HG03039 (cell line): ENCODE data around the gene CDHR3.
"Not testable (repeated sequence)": the region's sequence is repeated elsewhere in the genome, so short reads cannot be mapped to it uniquely, and the experiment has no call there.

ENCODE experiments used
- ATAC-seq: cut with Tn5 transposase; IDR thresholded peaks from one replicate; pipeline ENCODE4 v1.9.1; 2021; ENCODE audit warnings: mild to moderate bottlenecking, moderate library complexity; ENCODE audit not compliant: unreplicated experiment

The CDHR3 gene

GRCh38 chr7:105962353-105962752 is 711 bp upstream of the CDHR3 start:
- no peak for ATAC-seq

- ATAC-seq, result no peak
Observed at GRCh38 chr7:105971845-105972244, 8.8 kb downstream of the CDHR3 start.

DNA sequence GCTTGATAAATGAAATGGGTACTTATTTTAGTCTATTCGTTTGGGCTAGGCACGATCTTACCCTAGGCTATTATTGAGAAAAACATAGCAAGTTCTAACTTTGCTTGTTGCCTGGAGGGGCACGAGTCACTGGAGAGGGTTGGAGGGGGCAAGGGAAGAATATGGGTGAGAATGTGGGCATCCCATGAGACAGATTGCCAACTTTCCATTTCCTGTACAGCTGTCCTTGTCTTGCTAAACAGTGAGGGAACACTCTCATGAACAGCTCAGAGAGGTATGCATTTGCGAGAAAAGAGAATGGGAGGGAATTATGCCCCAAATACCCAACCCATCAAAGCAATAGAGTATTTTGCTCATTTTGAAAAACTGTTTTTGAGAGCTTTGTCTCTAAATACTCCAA is 9.2 kb downstream of the CDHR3 start:
- no peak for ATAC-seq

DNA sequence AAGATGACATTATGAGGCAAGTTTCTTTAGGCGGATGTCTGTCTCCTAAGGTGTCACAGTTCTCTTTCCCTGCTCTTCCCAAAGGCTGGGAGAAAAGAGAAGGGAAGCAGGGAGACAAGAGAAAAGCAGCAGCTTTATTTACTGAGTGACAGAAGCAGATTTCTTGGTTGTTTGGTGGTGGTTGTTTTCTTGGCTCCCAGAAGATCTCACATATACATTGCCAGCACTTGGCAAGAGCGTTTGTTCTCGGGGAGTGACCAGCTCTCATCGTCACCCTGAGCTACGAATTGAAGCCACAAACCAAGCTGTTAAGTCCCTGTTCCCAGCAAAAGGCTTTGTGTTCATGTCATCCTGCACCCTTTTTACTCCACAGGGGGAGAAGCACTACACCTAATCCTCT is 11.4 kb downstream of the CDHR3 start:
- ATAC-seq, result no peak

DNA sequence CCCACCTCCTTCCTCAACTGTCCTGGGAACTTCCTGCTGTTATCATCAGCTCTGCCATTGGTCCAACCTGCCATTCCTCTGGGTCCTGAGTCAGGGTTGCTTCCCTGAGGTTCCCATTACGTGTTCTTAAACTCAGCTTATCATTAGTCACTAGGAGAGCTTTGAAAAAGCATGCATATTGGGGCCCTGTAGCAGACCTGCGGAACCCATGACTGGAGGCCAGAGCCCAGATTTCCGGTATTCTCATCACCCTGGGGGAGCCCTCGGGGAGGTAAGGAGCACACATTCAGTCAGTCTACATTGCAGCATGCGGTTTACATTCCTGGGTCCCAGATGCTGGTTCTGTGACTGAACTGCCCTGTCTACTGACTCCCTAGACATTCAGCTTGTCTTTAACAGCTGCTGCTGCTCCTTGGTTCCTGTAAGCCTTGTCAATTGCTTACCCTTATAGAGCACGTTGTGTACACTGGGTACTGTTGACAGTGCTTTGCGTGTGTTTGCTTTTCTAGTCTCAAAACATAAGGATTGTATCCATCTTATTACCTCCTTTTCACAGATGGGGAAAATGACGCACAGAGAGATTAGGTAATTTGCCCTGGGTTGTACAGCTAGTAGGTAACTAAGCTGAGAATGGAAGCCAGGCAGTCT is 12.8 kb downstream of the CDHR3 start:
- ATAC-seq, result no peak

GRCh38 chr7:105976868-105977267 is 13.8 kb downstream of the CDHR3 start:
- ATAC-seq, result no peak

GRCh38 chr7:105978035-105978434 is 15.0 kb downstream of the CDHR3 start:
- no peak for ATAC-seq

- ATAC-seq, result no peak
Observed at GRCh38 chr7:105978974-105979373, 15.9 kb downstream of the CDHR3 start.

DNA sequence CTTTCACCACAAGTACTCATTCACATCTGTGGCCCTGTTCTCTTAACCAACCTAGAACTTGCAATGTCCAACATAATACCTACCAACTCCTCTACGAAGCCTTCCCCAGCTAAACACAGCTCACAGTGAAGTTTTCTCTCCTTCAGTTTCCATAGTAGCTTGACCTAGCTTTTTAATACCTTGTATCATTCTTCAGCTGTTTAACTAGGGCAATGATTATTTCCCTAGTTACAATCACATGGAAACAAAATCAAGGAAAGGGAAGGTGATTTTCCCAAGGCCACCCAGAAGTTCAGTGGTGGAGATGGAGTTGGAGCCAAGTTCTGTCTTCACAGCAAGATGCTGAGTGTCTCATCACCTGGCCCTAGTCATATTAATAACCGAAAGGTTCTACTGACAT is 16.3 kb downstream of the CDHR3 start:
- no peak for ATAC-seq

- no peak for ATAC-seq
Observed at GRCh38 chr7:105980645-105981396, 17.8 kb downstream of the CDHR3 start.

DNA sequence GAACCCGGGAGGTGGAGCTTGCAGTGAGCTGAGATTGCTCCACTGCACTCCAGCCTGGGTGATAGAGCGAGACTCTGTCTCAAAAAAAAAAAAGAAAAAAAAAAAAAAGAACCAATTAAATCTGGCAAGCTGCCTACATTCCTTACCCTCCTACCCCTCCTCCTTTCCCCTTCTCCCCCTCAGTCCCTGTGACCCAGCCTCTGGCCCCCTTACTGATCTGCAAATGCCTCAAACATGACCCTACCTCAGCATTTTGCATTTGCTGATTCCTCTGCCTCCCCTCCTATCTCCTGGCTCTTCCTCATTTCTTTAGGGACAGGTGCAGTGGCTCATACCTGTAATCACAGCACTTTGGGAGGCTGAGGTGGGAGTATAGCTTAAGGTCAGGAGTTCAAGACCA is 19.3 kb downstream of the CDHR3 start:
- ATAC-seq, result no peak

DNA sequence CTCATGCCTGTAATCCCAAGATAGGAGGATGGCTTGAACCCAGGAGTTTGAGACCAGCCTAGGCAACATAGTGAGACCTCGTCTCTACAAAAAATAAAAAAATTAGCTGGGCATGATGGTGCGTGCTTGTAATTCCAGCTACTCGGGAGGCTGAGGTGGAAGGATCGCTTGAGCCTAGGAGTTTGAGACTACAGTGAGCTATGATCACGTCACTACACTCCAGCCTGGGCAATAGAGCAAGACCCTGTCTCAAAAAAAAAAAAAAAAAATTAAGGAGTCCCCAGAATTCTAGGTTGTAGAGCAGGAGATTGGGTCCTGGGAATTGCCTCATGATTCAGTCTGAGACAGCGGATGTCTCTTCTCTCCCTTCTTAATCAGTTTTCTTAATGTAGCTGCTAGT is 21.7 kb downstream of the CDHR3 start:
- not testable (repeated sequence) for ATAC-seq

- ATAC-seq, result no peak
Observed at GRCh38 chr7:105985229-105985628, 22.2 kb downstream of the CDHR3 start.

- no peak for ATAC-seq
Observed at GRCh38 chr7:105985672-105986215, 22.7 kb downstream of the CDHR3 start.

- ATAC-seq, result no peak
Observed at GRCh38 chr7:105987046-105987445, 24.0 kb downstream of the CDHR3 start.

DNA sequence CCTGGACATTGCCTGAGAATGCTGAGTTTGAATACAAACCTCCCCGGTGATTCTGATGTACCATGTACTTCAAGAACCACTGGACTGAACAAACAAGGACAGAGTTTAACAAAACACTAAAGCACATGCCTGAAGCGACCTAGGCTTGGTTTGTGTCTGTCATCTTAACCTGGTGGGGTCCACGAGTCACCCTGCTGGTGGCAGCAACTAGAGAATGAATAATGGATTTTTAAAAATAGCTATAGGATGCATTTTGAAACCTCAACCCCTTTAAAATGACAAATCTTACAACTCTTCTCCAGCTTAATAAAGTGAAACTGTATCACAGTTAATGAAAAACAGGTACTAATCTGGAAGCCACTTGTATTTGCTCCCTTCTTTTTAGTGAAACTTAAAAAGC is 25.2 kb downstream of the CDHR3 start:
- ATAC-seq, result no peak

DNA sequence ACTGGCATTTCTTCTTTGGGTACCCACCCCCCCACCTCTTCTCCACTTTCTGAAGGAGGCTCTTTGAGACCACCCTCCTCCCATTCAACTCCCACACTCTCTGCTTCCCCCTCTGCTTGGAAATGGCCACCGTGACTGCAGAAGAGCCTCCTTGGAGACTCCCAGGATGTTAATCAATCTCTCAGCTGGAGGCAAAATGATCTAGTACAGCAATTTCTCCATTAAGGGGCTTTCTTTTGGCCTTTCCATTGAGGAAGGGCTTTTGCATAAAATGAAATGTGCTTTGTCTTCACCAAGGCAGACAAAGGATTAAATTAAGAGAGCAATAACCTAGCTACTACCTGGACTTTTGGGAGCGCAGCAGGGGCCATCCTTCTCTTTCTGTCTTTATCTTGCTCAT is 26.1 kb downstream of the CDHR3 start:
- no peak for ATAC-seq

- no peak for ATAC-seq
Observed at GRCh38 chr7:105989686-105990085, 26.6 kb downstream of the CDHR3 start.

GRCh38 chr7:105990141-105990540 is 27.1 kb downstream of the CDHR3 start:
- no peak for ATAC-seq

DNA sequence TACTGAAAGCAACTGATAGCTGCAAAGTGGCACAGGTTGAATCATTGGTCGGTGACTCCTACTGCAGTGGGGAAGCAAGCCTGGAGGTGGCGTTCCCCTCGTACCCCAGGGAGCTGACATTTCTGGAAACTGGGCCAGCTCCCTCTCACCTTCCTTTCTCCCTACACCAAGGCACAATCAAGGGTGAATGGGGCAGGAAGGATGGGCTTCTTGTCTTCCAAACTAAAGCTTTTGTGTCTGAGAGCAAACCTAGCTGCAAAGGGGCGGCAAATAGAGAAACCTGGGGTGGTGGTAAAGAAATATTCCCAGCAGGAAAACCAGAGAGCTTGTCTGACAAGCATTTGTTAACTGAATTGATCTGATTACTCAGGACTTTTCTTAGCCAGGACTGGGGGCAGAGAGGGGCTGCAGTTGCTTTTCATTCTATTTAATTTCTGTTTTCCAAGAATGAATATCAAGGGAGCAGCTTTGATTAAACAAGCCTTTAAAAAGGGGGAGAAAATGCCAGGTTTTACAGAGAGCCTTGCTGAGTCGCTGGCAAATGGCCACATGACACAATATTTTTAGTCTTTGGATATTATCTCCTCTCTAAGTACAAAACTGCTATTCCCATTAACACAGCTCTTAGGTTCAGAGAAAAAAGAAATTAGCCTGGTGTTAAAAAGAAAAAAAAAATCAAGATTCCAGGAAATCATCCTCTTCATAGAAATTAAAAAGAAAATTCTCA is 27.8 kb downstream of the CDHR3 start:
- no peak for ATAC-seq

- no peak for ATAC-seq
Observed at GRCh38 chr7:105992905-105993304, 29.8 kb downstream of the CDHR3 start.
